Neural cell (in vitro differentiated cells): ENCODE data around the gene PGM5. TPM values are rescaled to one million over a fixed set of nuclear protein-coding genes. Genes with fewer than 3 reads are reported as not detected.

Experiments
- H2AFZ ChIP-seq: fragments of 200-600, 300-800 bp; sonication (generic), shearing (Covaris generic); 2 replicates; pipeline ENCODE4 v1.6.0; 2014; ENCODE audit warnings: low read depth, mild to moderate bottlenecking, antibody characterized with exemption, low read length, moderate library complexity
- H3F3A ChIP-seq: fragments of 200-600 bp; shearing (Covaris generic); 2 replicates; pipeline ENCODE4 v1.6.1; 2016; ENCODE audit warnings: mild to moderate bottlenecking, moderate library complexity, mixed read lengths, antibody characterized with exemption, low read length; ENCODE audit not compliant: insufficient read depth, poor library complexity, severe bottlenecking
- H3K27ac ChIP-seq: fragments of 200-600, 300-800 bp; sonication (generic), shearing (Covaris generic); 2 replicates; pipeline ENCODE4 v1.5.1; 2014; ENCODE audit warnings: mild to moderate bottlenecking, low read length, moderate library complexity
- H3K27me3 ChIP-seq: fragments of 300-800, 200-600 bp; sonication (generic), shearing (Covaris generic); 2 replicates; pipeline ENCODE4 v1.6.0; 2014; ENCODE audit warnings: mild to moderate bottlenecking, low read depth, low read length, moderate library complexity; ENCODE audit not compliant: insufficient read depth
- H3K36me3 ChIP-seq: fragments of 300-800, 200-600 bp; sonication (generic), shearing (Covaris generic); 2 replicates; pipeline ENCODE4 v1.5.1; 2014; ENCODE audit warnings: mild to moderate bottlenecking, antibody characterized with exemption, low read length, moderate library complexity; ENCODE audit not compliant: insufficient read depth
- H3K4me2 ChIP-seq: fragments of 300-800, 200-600 bp; sonication (generic), shearing (Covaris generic); 2 replicates; pipeline ENCODE4 v1.6.0; 2014; ENCODE audit warnings: mild to moderate bottlenecking, low read length
- H3K4me3 ChIP-seq: fragments of 300-800, 200-600 bp; sonication (generic), shearing (Covaris generic); 2 replicates; pipeline ENCODE4 v1.5.1; 2014; ENCODE audit warnings: mild to moderate bottlenecking, low read length, moderate library complexity
- H3K79me2 ChIP-seq: fragments of 200-600 bp; shearing (Covaris generic); replicated peaks from 2 replicates; pipeline ENCODE4 v1.6.0; 2014; ENCODE audit warnings: mild to moderate bottlenecking, low read length, moderate library complexity; ENCODE audit not compliant: insufficient read depth
- H3K9ac ChIP-seq: fragments of 300-800, 200-600 bp; sonication (generic), shearing (Covaris generic); 2 replicates; pipeline ENCODE4 v1.6.1; 2016; ENCODE audit warnings: mild to moderate bottlenecking, low read length, mixed read lengths
- H3K9me2 ChIP-seq: fragments of 200-600 bp; shearing (Covaris generic); 2 replicates; pipeline ENCODE4 v1.6.1; 2016; ENCODE audit warnings: mild to moderate bottlenecking, low read length, mixed read lengths; ENCODE audit not compliant: insufficient read depth
- H3K9me3 ChIP-seq: fragments of 200-600, 300-800 bp; sonication (generic), shearing (Covaris generic); 2 replicates; pipeline ENCODE4 v1.6.1; 2016; ENCODE audit warnings: mild to moderate bottlenecking, mixed run types, low read length, moderate library complexity, mixed read lengths
- H4K20me1 ChIP-seq: fragments of 200-600 bp; shearing (Covaris generic); 2 replicates; pipeline ENCODE4 v1.6.1; 2016; ENCODE audit warnings: mild to moderate bottlenecking, mixed run types; ENCODE audit not compliant: insufficient read depth
- EP300 ChIP-seq: fragments of 450-650 bp; conservative IDR thresholded peaks from 2 replicates; pipeline ENCODE4 v1.6.1; 2014; ENCODE audit warnings: antibody characterized with exemption, mild to moderate bottlenecking, moderate library complexity; ENCODE audit not compliant: poor library complexity, severe bottlenecking
- EZH2 ChIP-seq: fragments of 200-600, 300-800 bp; shearing (Covaris generic), sonication (generic); IDR thresholded peaks from 2 replicates; pipeline ENCODE4 v1.6.1; 2014; ENCODE audit warnings: antibody characterized with exemption, low read length, borderline replicate concordance, mild to moderate bottlenecking; ENCODE audit not compliant: insufficient read depth, poor library complexity, severe bottlenecking
- MXI1 ChIP-seq: fragments of 450-650 bp; conservative IDR thresholded peaks from 2 replicates; pipeline ENCODE4 v1.6.1; 2014; ENCODE audit warnings: antibody characterized with exemption, mild to moderate bottlenecking; ENCODE audit not compliant: poor library complexity, severe bottlenecking
- POLR2AphosphoS5 ChIP-seq: IDR thresholded peaks from 2 replicates; pipeline ENCODE4 v1.6.1; 2012
- RAD21 ChIP-seq: fragments of 450-650 bp; conservative IDR thresholded peaks from 2 replicates; pipeline ENCODE4 v1.6.1; 2014; ENCODE audit warnings: antibody characterized with exemption, mild to moderate bottlenecking, moderate library complexity
- SMC3 ChIP-seq: fragments of 450-650 bp; conservative IDR thresholded peaks from 2 replicates; pipeline ENCODE4 v1.6.1; 2014; ENCODE audit warnings: antibody characterized with exemption, mild to moderate bottlenecking, moderate library complexity; ENCODE audit not compliant: poor library complexity
- TAF1 ChIP-seq: IDR thresholded peaks from 2 replicates; pipeline ENCODE4 v1.6.1; 2012; ENCODE audit warnings: low read depth
- polyA plus RNA-seq: library from polyadenylated mRNA; depleted of rRNA; stranded (reverse); fragments of >200 nt; gene quantifications from 2 replicates; pipeline ENCODE4 v1.2.3, GENCODE V29; 2014
- TF ChIP-seq, protein P1 (sequence below): fragments of 450-650 bp; IDR thresholded peaks from 2 replicates; pipeline ENCODE4 v1.5.1; 2014; ENCODE audit warnings: antibody characterized with exemption, mild to moderate bottlenecking, moderate library complexity; ENCODE audit not compliant: poor library complexity, severe bottlenecking
- TF ChIP-seq, protein P2 (sequence below): IDR thresholded peaks from 2 replicates; pipeline ENCODE4 v1.6.1; 2012; ENCODE audit warnings: borderline replicate concordance

The PGM5 gene
- polyA plus RNA-seq, 1 donor from 2014 or later, result not detected

DNA sequence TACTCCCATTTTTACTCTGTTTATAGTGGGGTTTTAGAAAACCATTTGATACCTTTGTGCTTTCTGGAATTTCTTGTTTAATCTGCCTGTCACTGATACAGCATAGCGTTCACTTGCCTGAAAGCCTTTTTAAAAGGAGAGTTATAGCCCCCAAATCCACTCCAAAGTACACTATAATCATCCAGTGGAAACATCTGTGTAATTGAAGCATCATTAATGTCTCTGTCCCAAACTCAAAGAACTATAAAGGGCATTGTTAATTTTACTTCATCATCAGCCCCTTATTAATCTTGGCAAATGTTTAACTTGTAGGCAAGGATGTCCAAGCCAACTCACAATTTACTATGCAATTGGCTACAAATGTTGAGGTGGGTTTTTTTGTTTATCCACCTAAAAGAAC lies 120.0 kb downstream of the PGM5 start:
- H3K79me2 ChIP-seq, result no peaks in the 10 kb centered on the region
- H3K9me2 ChIP-seq, result no peaks in the 10 kb centered on the region
- no peaks in the 10 kb centered on the region for H3F3A ChIP-seq
- no peak overlapping the region for H2AFZ ChIP-seq
- H3K4me3 ChIP-seq, result no peak overlapping the region
- TF ChIP-seq, protein P1, sequence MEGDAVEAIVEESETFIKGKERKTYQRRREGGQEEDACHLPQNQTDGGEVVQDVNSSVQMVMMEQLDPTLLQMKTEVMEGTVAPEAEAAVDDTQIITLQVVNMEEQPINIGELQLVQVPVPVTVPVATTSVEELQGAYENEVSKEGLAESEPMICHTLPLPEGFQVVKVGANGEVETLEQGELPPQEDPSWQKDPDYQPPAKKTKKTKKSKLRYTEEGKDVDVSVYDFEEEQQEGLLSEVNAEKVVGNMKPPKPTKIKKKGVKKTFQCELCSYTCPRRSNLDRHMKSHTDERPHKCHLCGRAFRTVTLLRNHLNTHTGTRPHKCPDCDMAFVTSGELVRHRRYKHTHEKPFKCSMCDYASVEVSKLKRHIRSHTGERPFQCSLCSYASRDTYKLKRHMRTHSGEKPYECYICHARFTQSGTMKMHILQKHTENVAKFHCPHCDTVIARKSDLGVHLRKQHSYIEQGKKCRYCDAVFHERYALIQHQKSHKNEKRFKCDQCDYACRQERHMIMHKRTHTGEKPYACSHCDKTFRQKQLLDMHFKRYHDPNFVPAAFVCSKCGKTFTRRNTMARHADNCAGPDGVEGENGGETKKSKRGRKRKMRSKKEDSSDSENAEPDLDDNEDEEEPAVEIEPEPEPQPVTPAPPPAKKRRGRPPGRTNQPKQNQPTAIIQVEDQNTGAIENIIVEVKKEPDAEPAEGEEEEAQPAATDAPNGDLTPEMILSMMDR, result no peak
- TF ChIP-seq MXI1 (no peak), EZH2 (no peak), RAD21 (no peak), SMC3 (no peak)
- no peak overlapping the region for H3K4me2 ChIP-seq
- H3K9ac ChIP-seq, result no peak overlapping the region
- H3K9me3 ChIP-seq, result no peaks in the 10 kb centered on the region
- H3K27me3 ChIP-seq, result no peaks in the 10 kb centered on the region
- H3K27ac ChIP-seq, result no peak overlapping the region
- H4K20me1 ChIP-seq, result no peaks in the 10 kb centered on the region
- no peaks in the 10 kb centered on the region for H3K36me3 ChIP-seq

- H3K27ac ChIP-seq, result no peak overlapping the region
- no peak overlapping the region for H2AFZ ChIP-seq
- no peaks in the 10 kb centered on the region for H3F3A ChIP-seq
- H3K9me2 ChIP-seq, result no peaks in the 10 kb centered on the region
- H3K9ac ChIP-seq, result no peak overlapping the region
- H3K4me3 ChIP-seq, result no peak overlapping the region
- H3K27me3 ChIP-seq, result no peaks in the 10 kb centered on the region
- H4K20me1 ChIP-seq, result no peaks in the 10 kb centered on the region
- H3K36me3 ChIP-seq, result no peaks in the 10 kb centered on the region
- H3K9me3 ChIP-seq, result no peaks in the 10 kb centered on the region
- no peak overlapping the region for H3K4me2 ChIP-seq
- H3K79me2 ChIP-seq, result no peaks in the 10 kb centered on the region
- no peak for TF ChIP-seq EZH2
Measured at GRCh38 chr9:68476847-68477246, 120.4 kb downstream of the PGM5 start.

GRCh38 chr9:68480807-68481206 lies 124.4 kb downstream of the PGM5 start:
- H3K4me2 ChIP-seq, result no peak overlapping the region
- no peaks in the 10 kb centered on the region for H4K20me1 ChIP-seq
- H3K9me3 ChIP-seq, result no peaks in the 10 kb centered on the region
- TF ChIP-seq MXI1 (no peak), POLR2AphosphoS5 (no peak), EP300 (no peak), TAF1 (no peak), SMC3 (no peak), RAD21 (no peak), EZH2 (no peak)
- TF ChIP-seq, protein P1, result no peak
- TF ChIP-seq, protein P2, sequence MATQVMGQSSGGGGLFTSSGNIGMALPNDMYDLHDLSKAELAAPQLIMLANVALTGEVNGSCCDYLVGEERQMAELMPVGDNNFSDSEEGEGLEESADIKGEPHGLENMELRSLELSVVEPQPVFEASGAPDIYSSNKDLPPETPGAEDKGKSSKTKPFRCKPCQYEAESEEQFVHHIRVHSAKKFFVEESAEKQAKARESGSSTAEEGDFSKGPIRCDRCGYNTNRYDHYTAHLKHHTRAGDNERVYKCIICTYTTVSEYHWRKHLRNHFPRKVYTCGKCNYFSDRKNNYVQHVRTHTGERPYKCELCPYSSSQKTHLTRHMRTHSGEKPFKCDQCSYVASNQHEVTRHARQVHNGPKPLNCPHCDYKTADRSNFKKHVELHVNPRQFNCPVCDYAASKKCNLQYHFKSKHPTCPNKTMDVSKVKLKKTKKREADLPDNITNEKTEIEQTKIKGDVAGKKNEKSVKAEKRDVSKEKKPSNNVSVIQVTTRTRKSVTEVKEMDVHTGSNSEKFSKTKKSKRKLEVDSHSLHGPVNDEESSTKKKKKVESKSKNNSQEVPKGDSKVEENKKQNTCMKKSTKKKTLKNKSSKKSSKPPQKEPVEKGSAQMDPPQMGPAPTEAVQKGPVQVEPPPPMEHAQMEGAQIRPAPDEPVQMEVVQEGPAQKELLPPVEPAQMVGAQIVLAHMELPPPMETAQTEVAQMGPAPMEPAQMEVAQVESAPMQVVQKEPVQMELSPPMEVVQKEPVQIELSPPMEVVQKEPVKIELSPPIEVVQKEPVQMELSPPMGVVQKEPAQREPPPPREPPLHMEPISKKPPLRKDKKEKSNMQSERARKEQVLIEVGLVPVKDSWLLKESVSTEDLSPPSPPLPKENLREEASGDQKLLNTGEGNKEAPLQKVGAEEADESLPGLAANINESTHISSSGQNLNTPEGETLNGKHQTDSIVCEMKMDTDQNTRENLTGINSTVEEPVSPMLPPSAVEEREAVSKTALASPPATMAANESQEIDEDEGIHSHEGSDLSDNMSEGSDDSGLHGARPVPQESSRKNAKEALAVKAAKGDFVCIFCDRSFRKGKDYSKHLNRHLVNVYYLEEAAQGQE, result no peak
- no peak overlapping the region for H3K27ac ChIP-seq
- no peaks in the 10 kb centered on the region for H3K36me3 ChIP-seq
- no peaks in the 10 kb centered on the region for H3F3A ChIP-seq
- no peak overlapping the region for H3K9ac ChIP-seq
- H3K9me2 ChIP-seq, result no peaks in the 10 kb centered on the region
- no peaks in the 10 kb centered on the region for H3K27me3 ChIP-seq
- H2AFZ ChIP-seq, result no peak overlapping the region
- H3K79me2 ChIP-seq, result no peaks in the 10 kb centered on the region
- no peak overlapping the region for H3K4me3 ChIP-seq
